ENCODE data around the gene SLC22A5.

DNA sequence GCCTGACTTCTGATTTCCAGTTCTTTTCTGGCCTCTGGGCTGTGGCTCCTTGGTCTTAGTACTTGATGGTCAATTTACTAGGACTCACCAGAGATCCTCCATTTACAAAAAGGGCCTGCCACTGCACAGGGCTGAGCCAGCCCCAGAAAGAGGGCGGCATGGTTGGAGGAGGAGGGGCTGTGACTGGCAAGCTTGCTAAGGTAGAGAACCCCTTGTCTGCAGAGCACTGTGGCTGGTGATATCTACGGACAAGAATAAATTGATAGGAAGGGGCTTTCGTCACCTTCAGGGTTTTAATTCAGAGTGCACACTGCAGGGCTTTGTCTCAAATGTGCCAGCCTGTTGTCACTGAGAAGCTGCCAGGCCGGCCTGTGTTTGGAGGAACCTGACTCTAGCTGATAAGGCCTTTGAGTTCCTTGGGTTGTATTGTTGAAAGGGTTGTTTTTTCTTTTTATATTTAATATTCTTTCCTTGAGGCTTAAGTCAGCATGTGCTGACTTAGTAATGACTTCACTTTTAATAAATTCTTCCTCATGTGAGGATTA, 15.1 kb downstream of the SLC22A5 start:
- TF ChIP-seq, protein P1, sequence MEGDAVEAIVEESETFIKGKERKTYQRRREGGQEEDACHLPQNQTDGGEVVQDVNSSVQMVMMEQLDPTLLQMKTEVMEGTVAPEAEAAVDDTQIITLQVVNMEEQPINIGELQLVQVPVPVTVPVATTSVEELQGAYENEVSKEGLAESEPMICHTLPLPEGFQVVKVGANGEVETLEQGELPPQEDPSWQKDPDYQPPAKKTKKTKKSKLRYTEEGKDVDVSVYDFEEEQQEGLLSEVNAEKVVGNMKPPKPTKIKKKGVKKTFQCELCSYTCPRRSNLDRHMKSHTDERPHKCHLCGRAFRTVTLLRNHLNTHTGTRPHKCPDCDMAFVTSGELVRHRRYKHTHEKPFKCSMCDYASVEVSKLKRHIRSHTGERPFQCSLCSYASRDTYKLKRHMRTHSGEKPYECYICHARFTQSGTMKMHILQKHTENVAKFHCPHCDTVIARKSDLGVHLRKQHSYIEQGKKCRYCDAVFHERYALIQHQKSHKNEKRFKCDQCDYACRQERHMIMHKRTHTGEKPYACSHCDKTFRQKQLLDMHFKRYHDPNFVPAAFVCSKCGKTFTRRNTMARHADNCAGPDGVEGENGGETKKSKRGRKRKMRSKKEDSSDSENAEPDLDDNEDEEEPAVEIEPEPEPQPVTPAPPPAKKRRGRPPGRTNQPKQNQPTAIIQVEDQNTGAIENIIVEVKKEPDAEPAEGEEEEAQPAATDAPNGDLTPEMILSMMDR (conservative IDR thresholded peaks at IDR 0.05 in 1 of 2, IDR thresholded peaks at IDR 0.05 in 1 of 2; ENCODE audit: extremely low read depth in 1 of 2, insufficient read depth in 1 of 2, low read depth in 1 of 2, low read length in 2 of 2), result no peak
- TF ChIP-seq EZH2 (IDR thresholded peaks at IDR 0.05; ENCODE audit: borderline replicate concordance, low read length), result no peak
